ENCODE measurements around the gene RUFY1. TPM values are rescaled to one million over a fixed set of nuclear protein-coding genes. Genes with fewer than 3 reads are reported as not detected.

The RUFY1 gene
- total and polyA plus RNA-seq, 9 of the 15 experiments (the other 6 are each of a cell fraction or from before 2014, with no cell fraction given): 5.0 to 41.7 (median 29.6) TPM

- TF ChIP-seq PBX2 (CRISPR knock-in tag; IDR thresholded peaks at IDR 0.05; ENCODE audit: low read depth): no peak
- no peak for TF ChIP-seq PBX2 (tag; conservative IDR thresholded peaks at IDR 0.05; ENCODE audit: low read depth)
- TF ChIP-seq RFX7 (CRISPR knock-in tag; IDR thresholded peaks at IDR 0.05): no peak
- TF ChIP-seq THRAP3 (IDR thresholded peaks at IDR 0.05; ENCODE audit: borderline replicate concordance): no peak
- peak; percentile 88 for TF ChIP-seq SNRNP70 (optimal IDR thresholded peaks at IDR 0.05; ENCODE audit: low read depth, low read length)
- no peak for TF ChIP-seq ZNF77 (CRISPR knock-in tag; IDR thresholded peaks at IDR 0.05)
- TF ChIP-seq RHOXF2B (CRISPR knock-in tag; conservative IDR thresholded peaks at IDR 0.05): peak; percentile 82; the same call in 1 of the 2 replicates
- TF ChIP-seq POLR2AphosphoS2 (IDR thresholded peaks at IDR 0.05; ENCODE audit: low read length): peak; percentile 98
- TF ChIP-seq ZNF398 (CRISPR knock-in tag; IDR thresholded peaks at IDR 0.05): no peak
- TF ChIP-seq PCBP1 (IDR thresholded peaks at IDR 0.05; ENCODE audit: low read depth, low read length, poor library complexity, severe bottlenecking): peak; percentile 99
- TF ChIP-seq ARID2 (IDR thresholded peaks at IDR 0.05): no peak
- peak; percentile 46; the same call in 1 of the 2 replicates for TF ChIP-seq TOE1 (IDR thresholded peaks at IDR 0.05; ENCODE audit: borderline replicate concordance)
- no peak; the same call in 1 of the 2 replicates for TF ChIP-seq TOE1 (CRISPR knock-in tag; IDR thresholded peaks at IDR 0.05; ENCODE audit: borderline replicate concordance, low read depth)
- TF ChIP-seq KHSRP (IDR thresholded peaks at IDR 0.05): no peak
- TF ChIP-seq ZNF717 (CRISPR knock-in tag; IDR thresholded peaks at IDR 0.05): peak; percentile 63; the same call in 1 of the 2 replicates
- no peak for TF ChIP-seq MCM5 (IDR thresholded peaks at IDR 0.05; ENCODE audit: low read depth)
- no peak for TF ChIP-seq CHD2 (IDR thresholded peaks at IDR 0.05; ENCODE audit: low read depth, low read length)
- no peak for TF ChIP-seq NR2F6 (CRISPR knock-in tag; IDR thresholded peaks at IDR 0.05)
- no peak for TF ChIP-seq FOXA1 (IDR thresholded peaks at IDR 0.05; ENCODE audit: borderline replicate concordance)
- TF ChIP-seq HDAC8 (tag; IDR thresholded peaks at IDR 0.05): peak; percentile 75; the same call in 1 of the 2 replicates
- TF ChIP-seq U2AF2 (optimal IDR thresholded peaks at IDR 0.05; ENCODE audit: low read depth, low read length): no peak
- no peak for TF ChIP-seq TCF3 (CRISPR knock-in tag; IDR thresholded peaks at IDR 0.05)
- TF ChIP-seq TRIM24 (IDR thresholded peaks at IDR 0.05): no peak
- no peak for TF ChIP-seq ZNF280A (IDR thresholded peaks at IDR 0.05; ENCODE audit: low read depth, partially characterized antibody)
Measured at GRCh38 chr5:179623003-179623905, 72.9 kb downstream of the RUFY1 start, which contains the start of gene HNRNPH1 (continued).
